Activated T-cell treated with anti-CD3 and anti-CD28 coated beads, Interleukin-2, amount 50 U/mL, for 4 hours (primary cell): ENCODE data around the gene C22orf31. TPM values are rescaled to one million over a fixed set of nuclear protein-coding genes. Genes with fewer than 3 reads are reported as not detected.

Experiments
- ATAC-seq, 2 donors: fragments of 200-7000 bp; cut with Tn5 transposase; one replicate each; pipeline ENCODE4 v1.10.0; 2021
- DNase-seq: peaks from one replicate; pipeline ENCODE4 v3.0.0-alpha.2; 2020
- H3K27me3 Mint-ChIP-seq: one replicate; pipeline ENCODE4 v1.8.0; 2021; ENCODE audit warnings: low read depth, mixed read lengths
- H3K36me3 Mint-ChIP-seq: one replicate; pipeline ENCODE4 v1.8.0; 2022; ENCODE audit warnings: mixed read lengths; ENCODE audit not compliant: insufficient read depth
- H3K4me1 Mint-ChIP-seq: one replicate; pipeline ENCODE4 v1.8.0; 2021; ENCODE audit warnings: low read depth, mixed read lengths
- H3K4me3 Mint-ChIP-seq: one replicate; pipeline ENCODE4 v1.8.0; 2021; ENCODE audit warnings: mild to moderate bottlenecking, moderate library complexity, mixed read lengths
- H3K9me3 Mint-ChIP-seq: one replicate; pipeline ENCODE4 v1.8.0; 2021; ENCODE audit warnings: mixed read lengths
- total RNA-seq, 3 donors: library from RNA; stranded (reverse); gene quantifications; one replicate each; pipeline ENCODE4 v1.2.1, GENCODE V29; 2021

The C22orf31 gene
- total RNA-seq, 3 donors from 2014 or later, result not detected

DNA sequence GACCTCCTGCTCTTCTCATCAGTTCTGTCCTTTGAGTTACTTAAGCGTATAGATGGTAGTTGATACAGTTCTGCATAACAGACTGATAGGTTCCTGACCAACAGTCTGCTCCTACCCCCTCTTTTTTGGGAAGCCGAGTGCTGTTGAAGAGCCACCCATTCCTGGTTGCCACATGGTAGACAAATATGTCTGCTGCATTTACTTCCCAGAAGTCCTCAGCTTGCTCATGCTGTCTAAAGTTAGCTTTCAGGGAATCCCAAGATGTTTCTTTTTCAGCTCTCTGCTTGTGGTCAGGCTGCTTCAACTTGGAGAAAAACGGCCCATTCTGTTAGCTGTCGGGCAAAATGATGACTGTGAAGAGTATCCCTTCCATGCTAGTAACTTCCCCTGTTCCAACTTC is 48.7 kb downstream of the C22orf31 start:
- H3K27me3 Mint-ChIP-seq, result peaks cover 5% of the 10 kb centered on the region
- H3K4me3 Mint-ChIP-seq, result no peak overlapping the region
- no peak for ATAC-seq
- no peak for DNase-seq
- H3K36me3 Mint-ChIP-seq, result no peaks in the 10 kb centered on the region
- peaks cover under 1% of the 10 kb centered on the region for H3K9me3 Mint-ChIP-seq
- H3K4me1 Mint-ChIP-seq, result peaks cover 10% of the 10 kb centered on the region

DNA sequence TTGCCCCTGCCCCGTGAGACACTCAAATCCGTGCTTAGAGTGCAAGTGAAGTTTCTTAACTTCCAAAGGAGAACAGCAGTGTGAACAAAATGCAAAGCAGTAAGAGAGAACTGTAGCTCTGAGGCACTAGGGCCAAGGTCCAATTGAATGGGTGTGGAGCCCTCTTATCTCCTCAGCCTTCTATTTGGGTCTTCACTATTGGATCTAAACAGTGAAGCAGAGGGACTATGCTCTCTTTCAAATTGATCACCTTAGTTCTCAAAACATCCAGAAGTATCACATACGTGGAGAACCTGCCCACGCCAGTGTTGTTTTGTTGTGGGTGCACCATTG is 49.6 kb downstream of the C22orf31 start:
- H3K4me1 Mint-ChIP-seq, result peaks cover 10% of the 10 kb centered on the region
- no peaks in the 10 kb centered on the region for H3K36me3 Mint-ChIP-seq
- H3K9me3 Mint-ChIP-seq, result no peaks in the 10 kb centered on the region
- peaks cover 5% of the 10 kb centered on the region for H3K27me3 Mint-ChIP-seq
- H3K4me3 Mint-ChIP-seq, result no peak overlapping the region
- ATAC-seq, result no peak
- no peak for DNase-seq

DNA sequence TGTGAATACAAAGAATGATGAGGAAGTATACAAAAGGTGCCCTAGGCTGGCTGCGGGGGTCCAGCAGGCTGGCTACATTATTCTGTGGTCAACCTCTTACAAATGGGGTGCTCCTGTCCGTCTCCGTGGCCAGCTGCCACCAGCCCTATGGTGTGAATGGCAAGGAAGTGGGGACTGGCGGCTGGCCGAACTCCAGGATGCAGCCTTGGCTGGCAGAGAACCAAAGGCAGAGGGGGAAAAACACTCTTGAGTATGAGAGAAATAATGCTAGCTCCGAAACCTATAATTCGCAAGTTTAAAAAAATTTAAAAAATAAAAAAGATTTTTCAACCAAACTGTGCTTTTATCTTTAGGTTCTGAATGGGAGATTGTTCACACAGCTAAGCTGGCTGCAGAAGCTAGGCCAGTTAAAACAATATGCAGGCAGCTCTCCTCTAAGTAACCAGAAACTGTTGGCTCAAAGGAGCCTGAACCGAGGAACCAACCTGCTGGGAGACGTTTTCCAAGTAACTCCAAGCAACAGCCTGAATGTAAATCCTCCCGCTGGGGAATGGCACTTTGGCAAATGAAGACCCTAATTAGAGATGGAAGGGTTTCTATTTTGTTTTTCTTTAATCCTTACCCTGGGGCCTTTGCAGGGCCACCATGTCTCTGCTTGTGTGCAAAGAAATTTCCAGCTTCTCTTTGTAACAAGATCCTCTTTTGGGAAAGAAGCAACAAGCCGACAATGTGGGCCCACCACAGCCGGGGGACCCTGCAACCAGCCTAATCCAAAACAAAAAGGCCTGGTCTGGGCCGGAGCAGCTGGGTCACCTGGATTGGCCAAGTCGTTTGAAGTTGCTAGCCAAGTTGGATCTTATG is 50.2 kb downstream of the C22orf31 start:
- peaks cover 8% of the 10 kb centered on the region for H3K27me3 Mint-ChIP-seq
- no peak overlapping the region for H3K4me3 Mint-ChIP-seq
- H3K4me1 Mint-ChIP-seq, result peaks cover 6% of the 10 kb centered on the region
- H3K36me3 Mint-ChIP-seq, result no peaks in the 10 kb centered on the region
- ATAC-seq, result no peak
- DNase-seq, result no peak
- H3K9me3 Mint-ChIP-seq, result no peaks in the 10 kb centered on the region

DNA sequence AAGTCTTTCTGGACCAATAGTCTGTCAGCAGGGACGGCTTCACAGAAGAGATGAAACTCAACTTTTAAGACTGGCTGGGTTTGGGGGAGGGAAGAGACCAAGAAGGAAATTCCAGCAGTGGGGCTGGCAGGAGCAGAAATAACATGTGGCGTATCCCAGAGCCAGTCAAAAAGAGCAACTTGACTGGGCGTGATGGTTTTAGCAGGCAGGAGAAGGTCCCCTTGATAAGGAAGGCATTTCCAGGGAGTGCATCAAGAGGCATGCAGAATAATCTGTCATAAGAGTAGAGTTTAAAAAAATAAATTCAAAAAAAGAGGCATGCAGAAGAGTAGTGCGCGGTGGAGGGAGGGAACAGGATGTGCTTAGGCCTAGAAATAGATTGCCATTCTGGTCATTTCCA is 52.5 kb downstream of the C22orf31 start:
- H3K4me1 Mint-ChIP-seq, result peaks cover 2% of the 10 kb centered on the region
- H3K9me3 Mint-ChIP-seq, result no peaks in the 10 kb centered on the region
- H3K4me3 Mint-ChIP-seq, result no peak overlapping the region
- no peak for ATAC-seq
- no peaks in the 10 kb centered on the region for H3K36me3 Mint-ChIP-seq
- DNase-seq, result no peak
- H3K27me3 Mint-ChIP-seq, result peaks cover 16% of the 10 kb centered on the region

Other genes with a start within 250 kb of the C22orf31 start
- 1 to 10 TPM; 3.3 to 4.9 (median 3.8) TPM for gene ZNRF3, start 178.3 kb downstream of the C22orf31 start, total RNA-seq
- under 1 TPM; 0.03 to 0.33 (median 0.03) TPM for gene KREMEN1, start 11.2 kb upstream of the C22orf31 start, total RNA-seq
- under 1 TPM in 2 of 3 donors, not detected in 1; 0.20 to 0.22 TPM for gene EMID1, start 144.1 kb upstream of the C22orf31 start, total RNA-seq
- 10 to 100 TPM; 52.0 to 61.0 (median 56.8) TPM for gene RHBDD3, start 206.2 kb upstream of the C22orf31 start, total RNA-seq
- 100 to 1,000 TPM; 458 to 522 (median 474) TPM for gene EWSR1, start 206.4 kb upstream of the C22orf31 start, total RNA-seq
- gene GAS2L1, start 244.8 kb upstream of the C22orf31 start, total RNA-seq, result under 1 TPM; 0.37 to 0.90 (median 0.56) TPM